ENCODE measurements around the gene B4GALNT3. TPM values are rescaled to one million over a fixed set of nuclear protein-coding genes. Genes with fewer than 3 reads are reported as not detected.
A peak's percentile ranks its signal among the peaks of the same experiment; 100 is the strongest.

The B4GALNT3 gene
- total RNA-seq, 4 donors from 2014 or later = 30.7 to 66.2 (median 35.0) TPM

DNA sequence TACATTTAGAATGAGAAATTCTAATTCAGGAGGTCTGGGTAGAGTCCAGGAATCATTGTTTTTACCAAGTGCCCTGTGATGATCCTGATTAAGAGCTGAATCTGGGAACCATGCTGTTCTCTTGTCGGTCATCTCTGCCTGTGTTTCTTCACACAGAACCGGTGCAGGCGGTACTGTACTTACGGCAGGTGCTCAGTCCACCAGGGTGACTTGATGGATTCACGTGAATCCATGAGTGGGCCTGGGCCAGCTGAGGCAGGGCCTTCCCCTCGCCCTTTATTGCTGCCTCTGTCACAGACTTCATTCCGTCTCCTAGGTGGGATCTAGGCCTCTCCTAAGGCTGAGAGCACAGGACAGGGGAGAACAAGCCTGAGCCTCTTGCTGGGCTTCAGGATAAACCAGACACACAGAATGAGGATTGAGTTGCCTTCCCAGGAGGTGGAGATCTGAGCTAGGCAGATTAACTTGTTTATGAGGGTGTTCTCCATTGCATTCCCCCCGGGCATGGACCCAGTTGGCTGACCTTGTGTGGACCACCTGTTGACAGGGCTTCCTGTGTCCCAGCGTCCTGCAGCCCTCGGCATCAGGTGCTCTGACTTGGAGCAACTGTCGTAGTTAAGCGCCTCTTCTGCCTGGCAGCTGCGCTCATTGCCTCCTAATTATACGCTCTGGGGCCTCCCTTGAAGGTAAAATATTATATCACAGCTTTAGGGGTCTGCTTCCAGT, 42.1 kb downstream of the B4GALNT3 start:
- Histone ChIP-seq H3K4me3 (no peak overlapping the region), H3K4me1 (peaks cover 12% of the 10 kb centered on the region), H3K9me3 (no peaks in the 10 kb centered on the region), H3K36me3 (no peaks in the 10 kb centered on the region), H3K27ac (peak overlapping the region; percentile 68), H3K27me3 (no peaks in the 10 kb centered on the region)
- WGBS = 84% methylated on average over 13 of the region's 14 CpGs
- no peak for TF ChIP-seq CTCF (IDR thresholded peaks at IDR 0.05)
- TF ChIP-seq POLR2A (IDR thresholded peaks at IDR 0.05) = no peak
- TF ChIP-seq EP300 (IDR thresholded peaks at IDR 0.05) = no peak
- no peak for TF ChIP-seq POLR2AphosphoS5 (IDR thresholded peaks at IDR 0.05)
- DNase-seq (ENCODE audit: low spot score in 2 of 2) = no peak

DNA sequence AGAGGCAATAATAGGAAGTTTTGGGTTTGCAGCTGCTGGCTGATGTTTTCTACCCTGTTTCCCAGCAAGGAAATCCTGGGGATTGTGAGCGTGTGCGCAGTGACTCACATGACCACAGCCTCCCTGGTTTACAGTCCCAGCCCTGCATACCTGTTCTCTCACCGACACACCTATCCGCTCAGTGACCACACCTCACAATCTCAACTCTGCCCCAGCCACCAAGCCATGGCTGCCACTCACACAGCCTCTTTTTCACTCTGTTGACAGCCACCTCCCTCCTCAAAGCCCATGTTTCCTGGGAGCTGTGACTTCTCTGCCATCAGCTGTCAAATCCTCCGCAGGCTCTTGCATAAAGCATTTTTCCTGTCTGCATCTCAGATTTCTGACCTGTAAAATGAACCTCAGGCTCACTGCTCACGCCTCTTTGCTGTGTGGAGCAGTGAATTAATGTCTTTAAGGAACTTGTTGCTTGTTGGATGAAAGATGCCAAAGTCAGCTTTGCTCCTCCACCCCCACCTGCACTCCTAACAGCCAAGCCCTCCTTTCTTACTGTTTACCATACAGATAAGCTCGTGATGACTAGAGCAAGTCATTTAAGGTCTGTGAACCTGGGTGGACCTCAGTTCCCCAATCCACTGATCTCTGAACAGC, 43.5 kb downstream of the B4GALNT3 start:
- H3K4me1 ChIP-seq = peaks cover 12% of the 10 kb centered on the region
- no peak for TF ChIP-seq POLR2A (IDR thresholded peaks at IDR 0.05)
- no peak for TF ChIP-seq POLR2AphosphoS5 (IDR thresholded peaks at IDR 0.05)
- TF ChIP-seq EP300 (IDR thresholded peaks at IDR 0.05) = no peak
- WGBS = 35% methylated on average over 7 of the region's 7 CpGs
- DNase-seq (ENCODE audit: low spot score in 2 of 2) = no peak
- H3K36me3 ChIP-seq = no peaks in the 10 kb centered on the region
- H3K27me3 ChIP-seq = no peaks in the 10 kb centered on the region
- no peaks in the 10 kb centered on the region for H3K9me3 ChIP-seq
- peak overlapping the region; percentile 68 for H3K27ac ChIP-seq
- H3K4me3 ChIP-seq = no peak overlapping the region

DNA sequence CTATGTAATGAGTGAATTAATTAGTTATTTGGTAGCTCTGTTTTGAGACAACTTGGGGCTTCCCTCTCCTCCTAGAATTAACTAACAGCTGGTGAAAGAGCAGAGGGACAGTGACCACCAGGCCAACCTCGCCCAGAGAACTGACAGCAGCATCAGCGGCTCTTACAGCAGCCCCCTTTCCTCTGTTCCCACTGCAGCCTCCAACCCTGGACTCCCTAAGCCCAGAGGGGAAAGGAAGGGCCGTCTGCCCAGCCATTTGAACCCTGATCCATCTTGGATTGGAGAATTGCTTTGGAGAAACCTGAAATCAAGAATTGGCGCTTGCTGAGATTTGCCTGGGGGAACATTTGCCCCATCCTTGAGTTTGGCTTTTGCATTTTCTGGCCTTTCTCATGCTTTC, 45.5 kb downstream of the B4GALNT3 start:
- no peak overlapping the region for H3K27ac ChIP-seq
- no peaks in the 10 kb centered on the region for H3K36me3 ChIP-seq
- no peak for DNase-seq (ENCODE audit: low spot score in 2 of 2)
- no peak overlapping the region for H3K4me3 ChIP-seq
- TF ChIP-seq EP300 (IDR thresholded peaks at IDR 0.05) (no peak), POLR2AphosphoS5 (IDR thresholded peaks at IDR 0.05) (no peak), POLR2A (IDR thresholded peaks at IDR 0.05) (no peak), CTCF (IDR thresholded peaks at IDR 0.05) (no peak)
- peaks cover 30% of the 10 kb centered on the region for H3K4me1 ChIP-seq
- H3K9me3 ChIP-seq = no peaks in the 10 kb centered on the region
- 91% methylated on average over 4 of the region's 4 CpGs for WGBS
- H3K27me3 ChIP-seq = no peaks in the 10 kb centered on the region

GRCh38 chr12:507391-507796, 47.7 kb downstream of the B4GALNT3 start:
- H3K4me3 ChIP-seq = no peak overlapping the region
- no peak overlapping the region for H3K27ac ChIP-seq
- DNase-seq (ENCODE audit: low spot score in 2 of 2) = no peak

DNA sequence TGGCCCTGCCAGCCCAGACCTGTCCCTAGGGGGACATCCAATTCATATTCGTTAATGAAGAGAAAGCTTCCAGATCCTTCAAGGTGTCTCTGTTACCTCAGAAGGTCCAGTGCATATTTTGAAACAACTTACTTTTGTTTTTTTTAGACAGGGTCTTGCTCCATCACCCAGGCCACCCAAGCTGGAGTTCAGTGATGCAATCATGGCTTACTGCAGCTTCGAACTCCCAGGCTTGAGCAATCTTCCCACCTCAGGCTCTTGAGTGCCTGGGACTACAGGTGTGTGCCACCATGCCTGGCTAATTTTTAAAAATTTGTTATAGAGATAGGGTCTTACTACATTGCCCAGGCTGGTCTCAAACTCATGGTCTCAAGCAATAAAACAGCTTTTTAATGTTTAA, 48.4 kb downstream of the B4GALNT3 start:
- DNase-seq (ENCODE audit: low spot score in 2 of 2) = no peak
- no peak for TF ChIP-seq EP300 (IDR thresholded peaks at IDR 0.05)
- no peak for TF ChIP-seq POLR2A (IDR thresholded peaks at IDR 0.05)
- no peak for TF ChIP-seq CTCF (IDR thresholded peaks at IDR 0.05)
- TF ChIP-seq POLR2AphosphoS5 (IDR thresholded peaks at IDR 0.05) = no peak
- Histone ChIP-seq H3K27ac (no peak overlapping the region), H3K4me1 (peaks cover 30% of the 10 kb centered on the region), H3K9me3 (no peaks in the 10 kb centered on the region), H3K36me3 (no peaks in the 10 kb centered on the region), H3K27me3 (no peaks in the 10 kb centered on the region), H3K4me3 (no peak overlapping the region)
- 81% methylated on average over 2 of the region's 2 CpGs for WGBS

More at GRCh38 chr12:507391-507796, 47.7 kb downstream of the B4GALNT3 start:
- H3K9me3 ChIP-seq = no peaks in the 10 kb centered on the region
- 96% methylated on average over 7 of the region's 9 CpGs for WGBS
- TF ChIP-seq POLR2AphosphoS5 (IDR thresholded peaks at IDR 0.05) (no peak), POLR2A (IDR thresholded peaks at IDR 0.05) (no peak), CTCF (IDR thresholded peaks at IDR 0.05) (no peak), EP300 (IDR thresholded peaks at IDR 0.05) (no peak)
- H3K27me3 ChIP-seq = no peaks in the 10 kb centered on the region
- peaks cover 34% of the 10 kb centered on the region for H3K4me1 ChIP-seq
- no peaks in the 10 kb centered on the region for H3K36me3 ChIP-seq
